MM.1S (cell line): Measurements from ENCODE around the gene MIP.
"Not testable (repeated sequence)": the region's sequence is repeated elsewhere in the genome, so short reads cannot be mapped to it uniquely, and the experiment has no call there.

Source experiments
- DNase-seq: peaks from one replicate; pipeline ENCODE4 v3.0.0-alpha.2; 2015
- H2AFZ ChIP-seq: fragments of 300-600 bp; sonication (generic); 2 replicates; pipeline ENCODE4 v1.6.0; 2016; ENCODE audit warnings: antibody characterized with exemption, low read length
- H3F3A ChIP-seq: fragments of 300-600 bp; sonication (generic); 2 replicates; pipeline ENCODE4 v1.6.1; 2016; ENCODE audit warnings: mild to moderate bottlenecking, antibody characterized with exemption, low read length, moderate library complexity, mixed read lengths; ENCODE audit not compliant: insufficient read depth
- H3K27ac ChIP-seq: fragments of 300-600 bp; sonication (generic); 2 replicates; pipeline ENCODE4 v1.5.1; 2016; ENCODE audit warnings: mild to moderate bottlenecking, low read length
- H3K27me3 ChIP-seq: fragments of 300-600 bp; sonication (generic); replicated peaks from 2 replicates; pipeline ENCODE4 v1.6.0; 2016; ENCODE audit warnings: low read length; ENCODE audit not compliant: insufficient read depth
- H3K36me3 ChIP-seq: fragments of 300-600 bp; sonication (generic); replicated peaks from 2 replicates; pipeline ENCODE4 v1.6.1; 2016; ENCODE audit warnings: mild to moderate bottlenecking, low read length, mixed read lengths; ENCODE audit not compliant: insufficient read depth
- H3K4me1 ChIP-seq: fragments of 300-600 bp; sonication (generic); 2 replicates; pipeline ENCODE4 v1.6.1; 2016; ENCODE audit warnings: low read length, mixed read lengths
- H3K4me2 ChIP-seq: fragments of 300-600 bp; sonication (generic); 2 replicates; pipeline ENCODE4 v1.6.0; 2016; ENCODE audit warnings: low read depth, low read length
- H3K4me3 ChIP-seq: fragments of 300-600 bp; sonication (generic); 2 replicates; pipeline ENCODE4 v1.5.1; 2016; ENCODE audit warnings: low read length, mixed read lengths
- H3K79me2 ChIP-seq: fragments of 300-600 bp; sonication (generic); 2 replicates; pipeline ENCODE4 v1.6.1; 2016; ENCODE audit warnings: mixed run types, low read length, mixed read lengths
- H3K9ac ChIP-seq: fragments of 300-600 bp; sonication (generic); 2 replicates; pipeline ENCODE4 v1.6.1; 2016; ENCODE audit warnings: low read length, mixed read lengths
- H3K9me2 ChIP-seq: fragments of 300-600 bp; sonication (generic); replicated peaks from 2 replicates; pipeline ENCODE4 v1.6.1; 2016; ENCODE audit warnings: mild to moderate bottlenecking, low read length, mixed read lengths; ENCODE audit not compliant: insufficient read depth
- H3K9me3 ChIP-seq: fragments of 300-600 bp; sonication (generic); replicated peaks from 2 replicates; pipeline ENCODE4 v1.6.1; 2016; ENCODE audit warnings: mild to moderate bottlenecking, low read length, mixed read lengths; ENCODE audit not compliant: insufficient read depth
- H4K20me1 ChIP-seq: fragments of 300-600 bp; sonication (generic); 2 replicates; pipeline ENCODE4 v1.6.1; 2016; ENCODE audit warnings: mild to moderate bottlenecking, low read length, moderate library complexity, mixed read lengths; ENCODE audit not compliant: insufficient read depth
- CTCF ChIP-seq: fragments of 300-600 bp; sonication (generic); IDR thresholded peaks from 2 replicates; pipeline ENCODE4 v1.5.1; 2016; ENCODE audit warnings: antibody characterized with exemption, low read length, mixed read lengths
- EZH2 ChIP-seq: fragments of 300-600 bp; sonication (generic); optimal IDR thresholded peaks from 2 replicates; pipeline ENCODE3; 2017; ENCODE audit warnings: low read depth, mild to moderate bottlenecking, antibody characterized with exemption, low read length, mixed read lengths
- EZH2phosphoT487 ChIP-seq: fragments of 300-600 bp; sonication (generic); IDR thresholded peaks from 2 replicates; pipeline ENCODE4 v1.6.1; 2018; ENCODE audit warnings: antibody characterized with exemption, low read length

MIP gene

DNA sequence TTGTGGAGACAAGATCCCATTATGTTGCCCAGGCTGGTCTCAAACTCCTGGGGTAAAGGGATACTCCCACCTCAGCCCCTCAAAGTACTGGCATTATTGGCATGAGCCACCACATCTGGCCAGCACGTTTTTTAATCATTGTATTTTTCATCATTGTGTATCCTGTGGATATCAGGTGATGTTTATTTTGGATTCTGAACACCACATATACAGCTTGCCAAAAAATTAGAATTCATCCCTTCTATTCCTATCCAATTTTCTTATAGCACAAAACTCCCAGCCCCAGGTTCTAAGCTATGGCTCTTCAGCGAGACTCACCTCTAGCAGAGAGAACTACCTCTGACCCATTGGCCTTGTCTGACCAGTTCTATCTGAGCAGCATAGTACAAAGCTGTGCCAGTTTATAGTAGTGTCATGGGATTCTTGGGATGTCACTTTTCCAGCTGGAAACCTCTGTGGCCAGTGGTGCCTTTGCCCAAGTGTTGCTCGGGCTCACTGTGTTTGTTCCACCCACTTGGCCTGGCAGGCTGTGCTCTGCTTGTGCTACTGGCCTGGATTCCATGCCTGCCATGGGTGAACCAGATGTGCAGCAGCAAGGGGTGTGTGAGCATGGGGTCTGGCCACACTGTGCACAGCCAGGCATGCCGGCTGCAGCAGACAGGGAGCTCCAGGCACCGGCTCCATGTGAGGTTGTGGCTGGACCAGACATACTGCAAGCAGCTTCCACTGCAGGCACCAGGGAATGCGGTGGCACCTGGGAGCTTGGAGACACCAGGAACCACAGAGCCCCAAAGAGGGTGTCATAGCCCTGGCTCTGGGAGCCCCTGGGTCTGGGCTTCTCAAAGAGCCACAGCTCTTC is 42.4 kb downstream of the MIP start:
- Histone ChIP-seq H3K27ac (no peak overlapping the region), H2AFZ (no peak overlapping the region), H3K9me2 (no peaks in the 10 kb centered on the region), H4K20me1 (no peaks in the 10 kb centered on the region), H3K36me3 (no peaks in the 10 kb centered on the region), H3K9me3 (no peaks in the 10 kb centered on the region), H3K27me3 (no peaks in the 10 kb centered on the region), H3K79me2 (no peaks in the 10 kb centered on the region), H3F3A (no peaks in the 10 kb centered on the region), H3K4me3 (no peak overlapping the region), H3K4me2 (no peak overlapping the region), H3K4me1 (no peaks in the 10 kb centered on the region), H3K9ac (no peak overlapping the region)
- no peak for TF ChIP-seq CTCF
- no peak for TF ChIP-seq EZH2phosphoT487
- no peak for TF ChIP-seq EZH2
- no peak for DNase-seq

DNA sequence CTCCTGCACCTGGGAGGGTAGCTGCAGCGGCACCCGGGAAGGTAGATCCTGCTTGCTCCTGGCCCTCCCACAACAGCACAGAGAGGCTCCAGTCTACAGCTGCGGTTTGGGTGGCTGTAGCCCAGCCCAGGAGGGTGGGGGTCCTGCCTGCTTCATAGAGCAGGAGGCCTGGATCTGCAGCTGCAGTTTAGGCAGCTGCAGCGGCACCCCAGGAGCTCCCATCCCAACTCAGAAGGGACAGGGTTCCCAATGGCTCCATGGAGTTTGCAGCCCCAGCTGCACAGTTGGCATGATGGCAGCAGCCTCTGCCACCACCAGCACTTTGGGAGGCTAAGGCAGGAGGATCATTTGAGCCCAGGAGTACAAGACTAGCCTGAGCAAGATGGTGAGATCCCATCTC is 43.7 kb downstream of the MIP start:
- TF ChIP-seq EZH2phosphoT487 (no peak), EZH2 (no peak), CTCF (no peak)
- DNase-seq, result no peak

DNA sequence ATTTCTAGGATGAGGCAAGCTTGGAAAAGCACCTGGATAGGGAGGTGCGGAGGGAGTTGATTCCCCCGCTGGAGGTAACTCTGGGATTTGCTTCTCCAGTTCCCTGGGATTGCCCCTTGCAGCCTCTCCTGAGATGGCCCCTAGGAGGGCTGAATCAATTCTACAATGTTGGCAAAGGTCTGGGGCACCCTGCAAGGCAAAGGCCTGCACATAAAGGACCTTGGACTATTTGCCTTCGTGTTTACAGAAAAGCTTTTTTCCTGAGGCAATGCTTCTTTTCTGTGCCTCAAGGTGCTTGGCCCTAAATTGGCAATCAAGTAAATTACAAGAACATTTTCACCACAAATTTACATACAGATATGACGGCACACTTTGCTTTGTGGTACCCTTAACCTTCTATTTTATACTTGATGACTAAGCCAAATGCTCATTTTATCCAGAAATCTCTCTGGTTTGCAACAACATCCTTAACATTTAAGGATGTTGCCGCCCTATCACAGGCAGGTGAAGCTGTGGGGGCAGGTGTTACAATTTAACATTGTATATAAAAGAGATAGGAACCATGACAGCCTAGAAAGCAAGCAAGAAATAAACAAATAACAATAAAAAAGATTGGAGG is 45.5 kb downstream of the MIP start:
- H3K4me2 ChIP-seq, result no peak overlapping the region
- H3K9ac ChIP-seq, result no peak overlapping the region
- no peaks in the 10 kb centered on the region for H3K27me3 ChIP-seq
- no peaks in the 10 kb centered on the region for H4K20me1 ChIP-seq
- no peak overlapping the region for H3K27ac ChIP-seq
- H3K4me3 ChIP-seq, result no peak overlapping the region
- no peaks in the 10 kb centered on the region for H3K4me1 ChIP-seq
- no peaks in the 10 kb centered on the region for H3K36me3 ChIP-seq
- no peak for TF ChIP-seq EZH2phosphoT487
- no peak for TF ChIP-seq CTCF
- no peak for TF ChIP-seq EZH2
- H2AFZ ChIP-seq, result no peak overlapping the region
- H3K9me3 ChIP-seq, result no peaks in the 10 kb centered on the region
- H3K9me2 ChIP-seq, result no peaks in the 10 kb centered on the region
- no peaks in the 10 kb centered on the region for H3F3A ChIP-seq
- DNase-seq, result no peak
- no peaks in the 10 kb centered on the region for H3K79me2 ChIP-seq

More for the DNA sequence above, 43.7 kb downstream of the MIP start:
- H3K9me2 ChIP-seq, result no peaks in the 10 kb centered on the region
- H3K9me3 ChIP-seq, result no peaks in the 10 kb centered on the region
- no peaks in the 10 kb centered on the region for H3F3A ChIP-seq
- no peak overlapping the region for H3K4me3 ChIP-seq
- no peak overlapping the region for H3K27ac ChIP-seq
- H2AFZ ChIP-seq, result no peak overlapping the region
- H4K20me1 ChIP-seq, result no peaks in the 10 kb centered on the region
- no peak overlapping the region for H3K4me2 ChIP-seq
- no peak overlapping the region for H3K9ac ChIP-seq
- no peaks in the 10 kb centered on the region for H3K4me1 ChIP-seq
- H3K27me3 ChIP-seq, result no peaks in the 10 kb centered on the region
- no peaks in the 10 kb centered on the region for H3K36me3 ChIP-seq
- H3K79me2 ChIP-seq, result no peaks in the 10 kb centered on the region

DNA sequence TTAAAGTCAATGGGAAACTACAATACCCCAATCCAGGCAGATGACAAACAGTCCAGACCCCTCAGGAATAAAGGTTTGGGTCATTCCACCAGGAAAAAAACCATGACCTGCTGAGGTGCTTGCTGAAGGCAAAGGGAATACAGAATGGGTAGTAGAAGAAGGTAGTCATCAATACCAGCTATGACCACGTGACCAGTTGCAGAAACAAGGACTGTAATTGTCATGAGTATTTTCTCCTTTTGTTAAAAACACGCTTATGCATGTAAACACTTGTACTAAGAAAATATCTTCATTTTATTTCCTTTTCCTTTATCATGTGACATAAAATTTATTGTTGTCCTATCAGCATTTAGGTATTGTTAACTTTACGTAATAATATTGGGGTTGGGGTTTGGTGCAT is 50.2 kb downstream of the MIP start:
- not testable (repeated sequence) for DNase-seq, H4K20me1 ChIP-seq, H3K4me1 ChIP-seq, H3K9me3 ChIP-seq, H3K4me3 ChIP-seq, H3K36me3 ChIP-seq, H3K9ac ChIP-seq, H3K79me2 ChIP-seq, H3K27me3 ChIP-seq, H3F3A ChIP-seq, H3K4me2 ChIP-seq, H3K9me2 ChIP-seq, H3K27ac ChIP-seq, H2AFZ ChIP-seq

DNA sequence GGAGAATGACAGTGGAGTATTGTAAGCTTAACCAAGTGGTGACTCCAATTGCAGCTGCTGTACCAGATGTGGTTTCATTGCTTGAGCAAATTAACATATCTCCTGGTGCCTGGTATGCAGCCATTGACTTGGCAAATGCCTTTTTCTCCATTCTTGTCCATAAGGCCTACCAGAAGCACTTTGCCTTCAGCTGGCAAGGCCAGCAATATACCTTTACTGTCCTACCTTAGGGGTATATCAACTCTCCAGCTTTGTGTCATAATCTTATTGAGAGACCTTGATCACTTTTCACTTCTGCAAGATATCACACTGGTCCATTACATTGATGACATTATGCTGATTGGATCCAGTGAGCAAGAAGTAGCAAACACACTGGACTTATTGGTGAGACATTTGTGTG is 52.8 kb downstream of the MIP start:
- not testable (repeated sequence) for H3K9me2 ChIP-seq, H3K36me3 ChIP-seq, H3K27ac ChIP-seq, H4K20me1 ChIP-seq, H3K4me2 ChIP-seq, H3K79me2 ChIP-seq, H3K4me3 ChIP-seq, H3K9ac ChIP-seq, H2AFZ ChIP-seq, H3K9me3 ChIP-seq, H3K27me3 ChIP-seq, H3K4me1 ChIP-seq, DNase-seq, H3F3A ChIP-seq
